HG03378 (cell line): ENCODE results near the gene FAM20C.
"Not testable (repeated sequence)": the region's sequence is repeated elsewhere in the genome, so short reads cannot be mapped to it uniquely, and the experiment has no call there.

Experiments
- ATAC-seq: cut with Tn5 transposase; IDR thresholded peaks from one replicate; pipeline ENCODE4 v1.9.1; 2021; ENCODE audit warnings: mild to moderate bottlenecking, moderate library complexity; ENCODE audit not compliant: unreplicated experiment

The FAM20C gene

GRCh38 chr7:171912-172515, 20.4 kb upstream of the FAM20C start:
- no peak for ATAC-seq

GRCh38 chr7:173209-173918, 19.0 kb upstream of the FAM20C start:
- ATAC-seq, result no peak

GRCh38 chr7:174716-175115, 17.7 kb upstream of the FAM20C start:
- no peak for ATAC-seq

DNA sequence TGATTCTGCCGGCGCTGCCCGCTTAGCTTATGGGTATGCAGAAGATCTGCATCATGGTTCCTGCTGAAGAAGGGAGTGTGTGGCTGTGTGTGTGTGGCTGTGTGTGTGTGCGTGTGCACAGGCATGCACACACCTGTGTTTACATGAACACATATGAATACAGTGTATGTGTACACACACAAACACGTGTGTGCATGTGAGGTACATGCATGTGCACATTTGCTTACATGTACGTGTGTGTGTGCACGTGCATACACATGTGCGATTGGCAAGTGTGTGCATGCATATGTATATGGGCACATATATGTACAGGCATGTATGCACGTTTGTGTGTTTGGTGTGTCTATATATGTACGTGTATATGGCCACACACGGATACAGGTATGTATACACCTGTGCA, 16.4 kb upstream of the FAM20C start:
- no peak for ATAC-seq

DNA sequence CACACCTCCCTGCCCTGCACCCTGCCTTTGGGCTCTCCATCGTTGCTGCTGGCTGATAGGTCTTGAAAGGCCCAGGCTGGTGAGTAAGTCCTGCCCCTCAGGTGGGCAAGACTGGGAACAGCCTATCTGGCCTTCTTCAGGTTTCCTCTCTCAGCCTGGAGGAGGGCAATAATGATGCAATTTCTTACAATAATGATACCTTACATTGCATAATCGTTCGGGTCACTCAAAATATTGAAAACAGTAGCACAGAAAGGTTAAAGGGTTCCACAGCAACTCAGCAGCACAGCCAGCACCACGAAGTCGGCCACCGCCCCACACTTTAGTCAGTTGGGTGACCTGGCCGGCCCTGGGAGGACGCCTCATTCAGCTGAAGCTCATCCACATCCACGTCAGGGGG, 16.0 kb upstream of the FAM20C start:
- no peak for ATAC-seq

DNA sequence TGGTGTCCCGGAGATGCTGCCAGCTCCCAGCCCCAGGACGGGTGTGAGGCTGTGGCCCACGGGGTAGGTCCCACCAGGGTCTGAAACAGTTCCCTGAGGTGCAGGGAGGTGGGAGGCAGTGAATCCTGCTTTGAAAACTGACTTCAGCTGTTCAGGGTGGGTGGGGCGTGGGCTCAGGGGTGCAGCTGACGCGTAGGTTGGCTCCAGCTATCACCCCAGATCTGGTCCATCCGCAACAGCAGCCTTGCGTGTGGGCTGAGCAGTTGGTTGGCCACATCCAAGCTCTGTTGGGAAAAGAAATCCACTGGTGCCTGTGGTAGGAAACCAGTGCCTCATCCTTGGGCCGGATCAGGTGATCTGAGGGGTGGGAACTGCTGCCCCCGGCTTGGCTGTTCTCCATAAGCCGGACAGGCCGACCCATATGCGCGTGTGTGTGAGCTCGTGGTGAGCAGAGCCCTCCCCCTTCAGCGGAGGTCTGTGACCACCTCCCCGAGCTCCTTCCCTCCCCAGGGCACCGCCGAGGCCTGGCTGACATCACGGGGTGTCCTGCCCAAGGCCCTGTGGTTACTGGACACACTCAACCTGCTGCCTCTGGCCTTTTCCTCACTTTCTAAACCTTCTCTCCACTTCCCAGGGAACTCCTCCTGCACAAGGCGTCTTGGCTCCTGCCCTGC, 15.4 kb upstream of the FAM20C start:
- no peak for ATAC-seq

DNA sequence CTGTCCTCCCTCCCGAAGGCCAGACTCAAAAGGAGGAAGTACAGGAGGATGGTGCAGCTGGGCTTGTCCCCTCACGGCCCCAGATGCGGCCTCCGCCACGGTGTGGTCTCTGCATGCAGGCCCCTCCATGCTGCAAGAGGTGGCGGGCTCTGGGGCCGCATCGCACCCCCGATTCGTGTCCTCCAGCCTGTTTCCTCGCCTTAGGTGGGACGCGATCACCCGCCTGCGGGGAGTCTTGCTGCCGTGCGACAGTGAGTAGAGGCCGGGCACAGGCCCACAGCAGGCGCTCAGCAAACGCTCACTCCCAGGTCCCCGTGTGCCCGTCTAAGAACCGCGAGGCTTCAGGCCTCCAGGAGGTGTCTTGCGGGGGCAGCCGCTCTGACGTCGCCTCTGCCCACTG, 13.9 kb upstream of the FAM20C start:
- no peak for ATAC-seq

DNA sequence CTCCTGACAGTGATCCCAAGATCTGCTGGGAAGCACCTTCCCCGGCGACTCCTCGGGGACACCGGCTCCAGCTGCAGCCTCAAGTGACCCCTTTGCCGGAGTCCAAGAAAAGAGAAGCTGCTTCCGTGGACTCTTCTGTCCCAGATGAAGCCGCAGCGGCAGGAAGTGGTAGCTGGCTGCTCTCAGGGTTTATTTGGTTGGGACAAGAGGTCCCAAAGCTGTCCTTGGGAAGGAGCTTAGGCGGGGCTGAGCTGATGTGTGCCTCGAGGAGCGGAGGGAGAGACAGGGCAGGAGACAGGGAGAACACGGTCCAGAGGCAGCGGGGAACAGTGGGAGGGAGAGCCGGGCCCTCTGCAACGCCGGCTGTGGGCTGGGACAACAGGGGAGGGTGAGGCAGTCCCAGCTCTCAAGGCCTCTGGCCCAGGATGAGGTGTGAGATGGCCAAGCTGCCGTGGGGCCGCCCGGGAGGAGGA, 13.1 kb upstream of the FAM20C start:
- ATAC-seq, result no peak

DNA sequence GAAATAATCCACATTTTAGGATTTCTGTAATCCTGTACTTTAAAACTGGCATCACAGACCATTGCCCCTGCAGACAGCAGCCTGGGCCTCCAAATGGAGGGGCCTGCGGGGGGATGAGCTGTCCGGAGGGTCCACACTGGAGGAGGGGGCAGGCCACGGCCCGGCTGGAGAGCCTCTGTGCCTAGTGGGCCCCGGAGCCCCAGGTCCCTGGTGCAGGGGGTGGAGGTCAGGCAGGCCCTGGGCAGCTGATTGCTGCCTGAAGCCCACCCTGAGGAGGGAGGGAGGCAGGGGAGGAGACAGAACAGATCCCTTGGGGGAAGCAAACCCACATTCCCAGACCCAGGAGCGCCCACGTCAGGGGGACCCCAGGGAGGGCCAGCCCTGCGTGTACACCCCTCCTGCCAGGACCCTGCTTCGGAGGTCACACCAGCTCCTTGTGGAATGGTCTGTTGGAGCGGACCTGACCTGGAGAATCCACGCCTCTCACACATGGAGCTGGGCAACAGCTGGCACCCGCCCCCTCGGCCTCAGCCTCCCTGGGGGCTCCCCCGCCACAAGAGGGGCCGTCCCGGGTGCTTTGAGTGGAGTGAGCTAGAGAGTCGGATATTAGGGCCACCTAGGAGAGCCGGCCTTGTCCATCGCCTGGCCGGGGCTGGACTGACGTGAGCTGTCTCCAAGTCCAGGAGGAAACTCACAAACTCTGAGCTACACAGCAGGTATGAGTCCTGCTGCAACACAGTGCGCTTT, 12.2 kb upstream of the FAM20C start:
- no peak for ATAC-seq

DNA sequence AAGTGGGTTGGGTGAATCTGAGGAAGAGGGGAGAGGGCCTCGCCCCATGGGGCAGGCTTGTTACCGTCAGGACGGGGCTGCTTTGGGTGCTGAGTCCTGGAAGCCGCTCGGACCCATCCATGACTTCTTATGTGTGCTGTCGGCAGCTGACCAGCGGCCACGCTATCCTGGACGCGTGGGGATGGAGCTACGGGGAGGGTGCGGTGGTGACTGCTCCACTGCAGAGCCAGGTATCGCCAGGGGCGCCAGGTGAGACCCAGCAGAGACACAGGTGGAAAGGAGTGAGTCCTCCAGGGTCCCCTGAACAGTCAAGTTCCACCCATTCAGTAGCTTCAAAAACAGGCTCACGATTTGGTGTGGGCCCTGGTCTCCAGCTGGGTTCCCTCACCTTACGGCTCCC, 10.6 kb upstream of the FAM20C start:
- no peak for ATAC-seq

GRCh38 chr7:182502-182901, 9.9 kb upstream of the FAM20C start:
- not testable (repeated sequence) for ATAC-seq

DNA sequence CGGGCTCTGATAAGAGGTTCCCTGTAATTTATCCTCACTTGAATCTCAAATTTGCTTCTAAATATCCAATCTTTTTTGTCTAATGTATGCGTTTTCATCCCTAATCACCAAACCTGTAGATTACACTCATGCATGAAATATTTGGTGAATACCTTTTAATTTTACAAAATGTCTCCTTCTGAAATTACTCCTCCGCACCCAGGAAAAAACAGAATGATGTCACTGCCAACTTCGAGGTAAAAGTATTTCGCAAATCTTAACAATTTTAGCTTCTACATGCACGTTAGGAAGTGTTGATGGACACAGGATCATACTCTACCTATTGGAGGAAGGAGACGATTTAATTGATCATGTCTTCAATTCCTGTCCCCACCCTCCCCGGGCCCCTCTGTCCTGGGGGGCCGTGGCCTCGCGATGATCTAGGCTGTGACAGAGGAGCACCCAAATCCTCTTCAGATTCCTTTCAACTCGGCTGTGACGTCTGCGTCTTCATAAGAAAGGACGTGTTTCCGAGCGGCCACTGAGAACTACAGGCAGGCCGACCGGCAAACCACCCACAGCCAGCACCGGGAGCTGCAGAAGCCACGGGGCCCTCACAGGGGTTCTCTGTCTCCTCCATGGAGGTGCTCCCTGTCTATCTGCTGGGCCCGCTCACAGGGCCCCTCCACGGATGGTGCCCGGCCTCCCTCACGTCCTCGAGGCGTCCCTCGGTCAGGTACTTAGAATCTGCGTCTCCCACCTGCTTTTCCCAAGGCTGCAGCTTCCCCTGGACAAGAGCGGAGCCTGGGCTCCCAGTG, 8.7 kb upstream of the FAM20C start:
- ATAC-seq, result no peak

- no peak for ATAC-seq
Measured at GRCh38 chr7:184294-185264, 7.8 kb upstream of the FAM20C start.

GRCh38 chr7:186516-187113, 5.8 kb upstream of the FAM20C start:
- no peak for ATAC-seq

DNA sequence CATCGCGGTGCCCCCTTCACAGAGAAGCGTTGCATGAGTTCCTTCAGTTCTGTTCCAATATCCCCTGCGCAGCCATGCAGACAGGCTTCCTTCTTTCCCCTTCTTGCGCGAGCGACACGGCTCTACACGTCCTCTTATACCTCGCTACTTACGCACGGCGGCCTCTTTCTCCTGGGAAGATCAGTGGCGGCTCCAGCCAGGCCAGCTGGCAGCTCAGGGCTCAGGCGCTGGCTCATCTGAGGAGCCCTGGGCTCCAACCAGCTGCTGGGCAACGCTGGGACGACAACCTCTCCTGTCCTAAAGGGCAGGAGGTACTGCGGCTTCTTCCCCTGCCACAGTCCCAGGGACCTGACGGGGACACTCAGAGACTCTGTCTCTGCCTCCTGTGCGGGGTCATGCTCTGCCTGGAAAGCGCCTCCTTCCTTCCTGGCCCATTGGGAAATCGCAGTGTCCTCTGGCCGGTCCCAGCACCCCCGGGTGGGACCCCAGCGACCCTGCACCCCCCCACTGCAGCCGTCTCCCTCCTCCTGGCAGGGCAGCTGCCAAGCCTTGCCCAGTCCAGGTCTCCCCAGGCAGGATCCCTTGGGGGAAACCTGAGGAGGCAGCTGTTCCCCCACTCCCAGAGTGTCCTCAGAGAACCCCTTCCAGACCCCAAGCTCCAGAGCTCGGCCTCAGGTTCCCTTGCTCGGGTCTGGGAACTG, 5.0 kb upstream of the FAM20C start:
- no peak for ATAC-seq

GRCh38 chr7:188174-188573, 4.2 kb upstream of the FAM20C start:
- ATAC-seq, result no peak

DNA sequence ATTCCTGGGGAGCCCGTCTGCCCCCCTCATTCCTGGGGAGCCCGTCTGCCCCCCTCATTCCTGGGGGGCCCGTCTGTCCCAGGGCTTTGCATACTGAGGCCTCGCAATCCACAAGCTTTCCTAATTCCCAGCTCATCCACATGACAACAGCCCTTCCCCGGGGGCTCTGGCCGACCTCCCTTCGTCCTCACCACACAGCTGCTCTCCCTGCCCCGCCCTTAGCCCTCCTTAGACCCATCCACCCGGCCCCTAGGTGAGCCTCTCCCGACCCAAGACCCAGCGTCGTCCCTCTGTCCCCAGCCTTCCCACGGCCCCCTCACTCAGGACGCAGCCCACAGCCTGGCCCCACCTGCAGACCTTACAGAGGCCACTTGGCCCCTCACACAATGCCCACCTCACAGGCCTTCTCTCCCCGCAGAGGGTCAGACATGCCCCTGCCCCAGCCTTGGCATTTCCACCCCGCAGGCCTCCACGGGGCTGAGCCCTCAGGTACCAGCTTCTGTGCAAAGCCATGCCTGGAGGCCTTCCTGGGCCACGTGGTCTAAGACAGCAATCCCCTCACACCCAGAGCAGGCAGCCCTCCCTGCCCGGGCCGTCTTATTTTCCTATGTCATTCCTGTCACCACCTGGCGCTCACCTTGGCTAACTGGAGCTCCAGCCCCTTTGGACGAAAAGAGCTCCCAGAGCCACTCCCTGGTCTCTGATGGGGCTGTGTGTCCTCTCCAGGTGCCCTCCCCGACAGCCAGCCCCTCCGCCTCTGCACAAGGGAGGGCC, 3.5 kb upstream of the FAM20C start:
- ATAC-seq, result no peak

- ATAC-seq, result no peak
Measured at GRCh38 chr7:189719-190118, 2.7 kb upstream of the FAM20C start.
